H1 (cell line): Measurements from ENCODE around the gene FGGY. TPM values are rescaled to one million over a fixed set of nuclear protein-coding genes. Genes with fewer than 3 reads are reported as not detected.
"Not testable (repeated sequence)": the region's sequence is repeated elsewhere in the genome, so short reads cannot be mapped to it uniquely, and the experiment has no call there.

Experiments
- CTCF ChIA-PET: fragments of 300-600 bp; sonication (Branson Sonifier 250); formaldehyde crosslinking; loops from one replicate; lab custom pipeline; 2021; ENCODE audit not compliant: partially characterized antibody; lab: Charles Lee
- POLR2A ChIA-PET: fragments of 300-600 bp; sonication (Branson Sonifier 250); formaldehyde crosslinking; loops from one replicate; lab custom pipeline; 2021; ENCODE audit warnings: inconsistent platforms; ENCODE audit not compliant: partially characterized antibody; lab: Charles Lee
- DNase-seq, 2 experiments: peaks; one replicate each; pipeline versions ENCODE4 v3.0.0 to v3.0.0-alpha.2; 2010 to 2022; ENCODE audit warnings: low spot score in 2 of 2, low read depth in 1 of 2, mixed read lengths in 1 of 2
- FAIRE-seq: peaks from 2 replicates; lab custom pipeline; 2011; peaks lifted over from hg19 to GRCh38; lab: Jason Lieb, UNC
- H2AFZ ChIP-seq: 2 replicates; pipeline ENCODE4 v1.8.1; 2012; ENCODE audit warnings: low read length, inconsistent platforms
- H2AK5ac ChIP-seq: 2 replicates; pipeline ENCODE4 v1.6.1; 2013; ENCODE audit warnings: low read depth, low read length
- H2BK120ac ChIP-seq: replicated peaks from 2 replicates; pipeline ENCODE3; 2013; ENCODE audit warnings: low read depth, low read length, inconsistent platforms
- H2BK12ac ChIP-seq: 2 replicates; pipeline ENCODE4 v1.6.1; 2013; ENCODE audit warnings: low read depth, low read length
- H2BK15ac ChIP-seq: 2 replicates; pipeline ENCODE4 v1.6.1; 2013; ENCODE audit warnings: low read length
- H2BK20ac ChIP-seq: 2 replicates; pipeline ENCODE4 v1.6.1; 2013; ENCODE audit warnings: low read length
- H2BK5ac ChIP-seq: 2 replicates; pipeline ENCODE4 v1.6.1; 2013; ENCODE audit warnings: low read depth, low read length
- H3K14ac ChIP-seq: 2 replicates; pipeline ENCODE4 v1.6.1; 2013; ENCODE audit warnings: inconsistent platforms; ENCODE audit not compliant: insufficient read length
- H3K18ac ChIP-seq: 2 replicates; pipeline ENCODE4 v1.6.1; 2013; ENCODE audit warnings: low read length; ENCODE audit errors: extremely low read depth
- H3K23ac ChIP-seq: 2 replicates; pipeline ENCODE4 v1.6.1; 2013; ENCODE audit warnings: inconsistent platforms; ENCODE audit not compliant: insufficient read length
- H3K23me2 ChIP-seq: 2 replicates; pipeline ENCODE4 v1.6.1; 2013; ENCODE audit warnings: low read depth, low read length
- H3K27ac ChIP-seq: 2 replicates; pipeline ENCODE4 v1.6.1; 2011; ENCODE audit warnings: low read depth, low read length, inconsistent platforms
- H3K27me3 ChIP-seq, 4 experiments: replicated peaks in 1 of 4; 1 replicate in 1 of 4; 2 replicates in 3 of 4; pipeline versions ENCODE4 v1.6.1 to v1.8.1; 2011 to 2013; ENCODE audit warnings: low read length in 3 of 4, mild to moderate bottlenecking in 3 of 4, inconsistent platforms in 2 of 4, mixed read lengths in 2 of 4, moderate library complexity in 1 of 4; ENCODE audit not compliant: control insufficient read depth in 3 of 4, insufficient read depth in 3 of 4; ENCODE audit errors: extremely low read depth in 1 of 4
- H3K36me3 ChIP-seq, 4 experiments: 2 replicates each; pipeline versions ENCODE4 v1.6.1 to v1.8.1; 2011 to 2013; ENCODE audit warnings: mild to moderate bottlenecking in 4 of 4, low read length in 3 of 4, moderate library complexity in 2 of 4, control low read depth in 1 of 4, inconsistent platforms in 1 of 4; ENCODE audit not compliant: insufficient read depth in 4 of 4, control insufficient read depth in 2 of 4
- H3K4ac ChIP-seq: replicated peaks from 2 replicates; pipeline ENCODE3; 2013; ENCODE audit warnings: low read length, low read depth, mixed read lengths, inconsistent platforms; ENCODE audit not compliant: insufficient read length
- H3K4me1 ChIP-seq, 4 experiments: replicated peaks in 1 of 4; 1 replicate in 1 of 4; 2 replicates in 3 of 4; pipeline versions ENCODE4 v1.6.1 to v1.8.1; 2011 to 2013; ENCODE audit warnings: low read length in 3 of 4, inconsistent platforms in 2 of 4, mixed read lengths in 1 of 4; ENCODE audit not compliant: insufficient read depth in 4 of 4, control insufficient read depth in 3 of 4
- H3K4me2 ChIP-seq, 2 experiments: 2 replicates each; pipeline versions ENCODE4 v1.6.1 to v1.8.1; 2011 to 2013; ENCODE audit warnings: low read depth in 2 of 2, low read length in 2 of 2, control low read depth in 1 of 2, inconsistent platforms in 1 of 2, mild to moderate bottlenecking in 1 of 2; ENCODE audit not compliant: insufficient read depth in 1 of 2
- H3K4me3 ChIP-seq, 4 experiments: fragments of 200-600, 300-600 bp in 1 of 4; sonication (generic), shearing (Covaris generic), sonication (Bioruptor Twin) in 1 of 4; 2 replicates each; pipeline versions ENCODE4 v1.5.1 to v1.8.1; 2011 to 2016; ENCODE audit warnings: low read length in 4 of 4, low read depth in 3 of 4, control low read depth in 2 of 4, inconsistent platforms in 2 of 4, mild to moderate bottlenecking in 2 of 4, mixed read lengths in 1 of 4, moderate library complexity in 1 of 4; ENCODE audit not compliant: insufficient read depth in 2 of 4; ENCODE audit errors: extremely low read depth in 1 of 4
- H3K56ac ChIP-seq: replicated peaks from 2 replicates; pipeline ENCODE3; 2013; ENCODE audit warnings: low read depth, mild to moderate bottlenecking, mixed read lengths, low read length, inconsistent platforms; ENCODE audit not compliant: insufficient read length
- H3K79me1 ChIP-seq: 2 replicates; pipeline ENCODE4 v1.6.1; 2013; ENCODE audit warnings: low read depth, low read length, control low read depth
- H3K79me2 ChIP-seq, 2 experiments: 2 replicates each; pipeline versions ENCODE4 v1.6.1 to v1.8.1; 2012 to 2013; ENCODE audit warnings: low read length in 2 of 2, mild to moderate bottlenecking in 2 of 2, inconsistent platforms in 1 of 2; ENCODE audit not compliant: insufficient read depth in 2 of 2, control insufficient read depth in 1 of 2
- H3K9ac ChIP-seq, 4 experiments: replicated peaks in 1 of 4; 1 replicate in 1 of 4; 2 replicates in 3 of 4; pipeline versions ENCODE4 v1.6.1 to v1.8.1; 2011 to 2013; ENCODE audit warnings: low read depth in 3 of 4, low read length in 3 of 4, control low read depth in 2 of 4, mild to moderate bottlenecking in 2 of 4, moderate library complexity in 2 of 4, inconsistent platforms in 1 of 4; ENCODE audit errors: extremely low read depth in 1 of 4
- H3K9me3 ChIP-seq, 2 experiments: 2 replicates each; pipeline versions ENCODE4 v1.6.1 to v1.8.1; 2012 to 2013; ENCODE audit warnings: mild to moderate bottlenecking in 2 of 2, moderate library complexity in 2 of 2, control low read depth in 1 of 2, inconsistent platforms in 1 of 2, low read depth in 1 of 2, low read length in 1 of 2, mixed read lengths in 1 of 2; ENCODE audit not compliant: insufficient read depth in 2 of 2
- H4K20me1 ChIP-seq, 2 experiments: replicated peaks in 1 of 2; 2 replicates each; pipeline versions ENCODE3 to v1.8.1; 2011 to 2013; ENCODE audit warnings: inconsistent platforms in 2 of 2, low read length in 2 of 2, mild to moderate bottlenecking in 1 of 2; ENCODE audit not compliant: insufficient read depth in 2 of 2, control insufficient read depth in 1 of 2
- H4K5ac ChIP-seq: 2 replicates; pipeline ENCODE4 v1.6.1; 2013; ENCODE audit warnings: low read length, low read depth, mixed read lengths, inconsistent platforms; ENCODE audit not compliant: insufficient read length
- H4K8ac ChIP-seq: 2 replicates; pipeline ENCODE4 v1.8.0; 2013; ENCODE audit warnings: mild to moderate bottlenecking, moderate library complexity, low read length, inconsistent platforms; ENCODE audit not compliant: insufficient read depth; ENCODE audit errors: extremely low read depth
- H4K91ac ChIP-seq: replicated peaks from 2 replicates; pipeline ENCODE3; 2013; ENCODE audit warnings: low read length, mixed read lengths, inconsistent platforms; ENCODE audit not compliant: insufficient read length
- WGBS, 2 experiments: shearing (Covaris generic) in 1 of 2; methylation state at CpG; one replicate each; pipeline versions ENCODE4 v1.1.6 to v1.1.7; 2013 to 2015; ENCODE audit warnings: low lambda C conversion rate in 2 of 2, mixed read lengths in 2 of 2, inconsistent platforms in 1 of 2, low coverage in 1 of 2, missing lambda C conversion rate in 1 of 2; ENCODE audit not compliant: insufficient replicate concordance in 2 of 2, insufficient coverage in 1 of 2, insufficient read length in 1 of 2; ENCODE audit errors: extremely low coverage in 1 of 2, missing lambda C conversion rate in 1 of 2; 5-methylcytosine and 5-hydroxymethylcytosine counted together
- polyA plus RNA-seq, 7 experiments: library from polyadenylated mRNA; depleted of rRNA in 3 of 7; stranded (reverse) in 5 of 7; unstranded in 2 of 7; fragments of >200 nt in 5 of 7; fragments of 200-250 nt in 2 of 7; gene quantifications; 1 replicate in 5 of 7; 2 replicates in 1 of 7; 4 replicates in 1 of 7; pipeline versions ENCODE4 v1.2.1 to v1.2.3, GENCODE V29; 2011 to 2013; ENCODE audit warnings: missing spikeins in 2 of 7, mixed read lengths in 2 of 7
- total RNA-seq: library from RNA; stranded (reverse); fragmentation: NEBNext Ultra II Directional; extraction: Animal tissue kit (Norgen Biotek cat#: 25700); gene quantifications from 2 replicates; pipeline ENCODE4 v1.2.1, GENCODE V29; 2021

Gene FGGY
- total and polyA plus RNA-seq, 2 of the 8 experiments (the other 6 are each of a cell fraction or from before 2014, with no cell fraction given): 10.3 to 12.5 TPM

- H3K27me3 ChIP-seq, H2BK12ac ChIP-seq, H2BK20ac ChIP-seq, H2AK5ac ChIP-seq, H3K79me2 ChIP-seq, H2BK120ac ChIP-seq, H4K5ac ChIP-seq, H3K4me1 ChIP-seq, H3K14ac ChIP-seq, H4K91ac ChIP-seq, H3K9me3 ChIP-seq, H3K56ac ChIP-seq, H4K8ac ChIP-seq, H3K18ac ChIP-seq, H3K4ac ChIP-seq, H3K4me2 ChIP-seq, H4K20me1 ChIP-seq, H3K23ac ChIP-seq, H3K79me1 ChIP-seq, H3K9ac ChIP-seq, H3K36me3 ChIP-seq, DNase-seq, H3K4me3 ChIP-seq, POLR2A ChIA-PET, H3K27ac ChIP-seq, H2AFZ ChIP-seq, FAIRE-seq, H3K23me2 ChIP-seq, CTCF ChIA-PET, H2BK15ac ChIP-seq, H2BK5ac ChIP-seq: not testable (repeated sequence)
- no CpG with 5 or more reads among the region's 1 CpG for WGBS, 2 experiments
These were observed 40.5 kb upstream of the FGGY start for GRCh38 chr1:59256429-59256828.
